HG02610 (cell line): Measurements from ENCODE around the gene PCDHGA4.
"Not testable (repeated sequence)": the region's sequence is repeated elsewhere in the genome, so short reads cannot be mapped to it uniquely, and the experiment has no call there.

Source experiments
- ATAC-seq: cut with Tn5 transposase; IDR thresholded peaks from one replicate; pipeline ENCODE4 v1.9.1; 2021; ENCODE audit warnings: mild to moderate bottlenecking, moderate library complexity; ENCODE audit not compliant: unreplicated experiment

The PCDHGA4 gene

DNA sequence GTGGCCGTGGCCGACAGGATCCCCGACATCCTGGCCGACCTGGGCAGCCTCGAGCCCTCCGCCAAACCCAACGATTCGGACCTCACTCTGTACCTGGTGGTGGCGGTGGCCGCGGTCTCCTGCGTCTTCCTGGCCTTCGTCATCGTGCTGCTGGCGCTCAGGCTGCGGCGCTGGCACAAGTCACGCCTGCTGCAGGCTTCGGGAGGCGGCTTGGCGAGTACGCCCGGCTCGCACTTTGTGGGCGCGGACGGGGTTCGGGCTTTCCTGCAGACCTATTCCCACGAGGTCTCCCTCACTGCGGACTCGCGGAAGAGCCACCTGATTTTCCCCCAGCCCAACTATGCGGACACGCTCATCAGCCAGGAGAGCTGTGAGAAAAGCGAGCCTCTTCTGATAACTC lies 8.8 kb upstream of the PCDHGA4 start:
- not testable (repeated sequence) for ATAC-seq

DNA sequence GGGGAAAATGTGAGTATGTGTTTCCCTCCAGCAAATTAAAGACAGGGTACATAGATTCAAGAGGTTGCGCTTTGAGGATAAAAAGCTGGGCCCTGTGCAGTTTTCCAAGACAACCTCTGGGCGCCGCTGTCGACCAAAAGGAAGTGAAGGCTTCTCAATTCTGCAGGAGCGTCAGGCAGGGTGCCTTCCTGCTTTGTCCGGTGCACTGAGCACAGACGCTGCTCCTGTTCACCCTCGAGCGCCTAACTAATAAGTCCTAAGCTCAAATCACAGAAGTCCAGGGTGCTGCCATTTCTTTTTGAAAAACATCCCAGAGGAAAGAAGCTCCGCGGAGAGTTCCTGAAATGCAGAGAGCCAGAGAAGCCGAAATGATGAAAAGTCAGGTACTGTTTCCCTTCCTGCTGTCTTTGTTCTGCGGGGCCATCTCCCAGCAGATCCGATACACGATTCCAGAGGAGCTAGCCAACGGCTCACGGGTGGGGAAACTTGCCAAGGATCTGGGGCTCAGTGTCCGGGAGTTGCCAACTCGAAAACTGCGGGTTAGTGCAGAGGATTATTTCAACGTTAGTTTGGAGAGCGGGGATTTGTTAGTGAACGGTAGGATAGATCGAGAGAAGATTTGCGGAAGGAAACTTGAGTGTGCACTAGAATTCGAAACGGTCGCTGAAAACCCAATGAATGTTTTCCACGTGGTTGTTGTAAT lies 4.8 kb upstream of the PCDHGA4 start, which contains the start of gene PCDHGB1:
TSS of gene PCDHGB1 (plus strand) at position 183 of the 703 bp plus-strand sequence. CDS start at position 345, 162 bp downstream.
- peak; percentile 41 for ATAC-seq

DNA sequence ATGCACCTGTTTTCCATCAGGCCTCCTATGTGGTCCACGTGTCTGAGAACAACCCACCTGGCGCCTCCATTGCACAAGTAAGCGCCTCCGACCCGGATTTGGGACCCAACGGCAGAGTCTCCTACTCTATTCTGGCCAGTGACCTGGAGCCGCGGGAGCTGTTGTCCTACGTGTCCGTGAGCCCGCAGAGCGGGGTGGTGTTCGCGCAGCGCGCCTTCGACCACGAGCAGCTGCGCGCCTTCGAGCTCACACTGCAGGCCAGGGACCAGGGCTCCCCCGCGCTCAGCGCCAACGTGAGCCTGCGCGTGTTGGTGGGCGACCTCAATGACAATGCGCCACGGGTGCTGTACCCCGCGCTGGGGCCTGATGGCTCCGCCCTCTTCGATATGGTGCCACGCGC lies 3.2 kb upstream of the PCDHGA4 start:
- ATAC-seq = no peak

DNA sequence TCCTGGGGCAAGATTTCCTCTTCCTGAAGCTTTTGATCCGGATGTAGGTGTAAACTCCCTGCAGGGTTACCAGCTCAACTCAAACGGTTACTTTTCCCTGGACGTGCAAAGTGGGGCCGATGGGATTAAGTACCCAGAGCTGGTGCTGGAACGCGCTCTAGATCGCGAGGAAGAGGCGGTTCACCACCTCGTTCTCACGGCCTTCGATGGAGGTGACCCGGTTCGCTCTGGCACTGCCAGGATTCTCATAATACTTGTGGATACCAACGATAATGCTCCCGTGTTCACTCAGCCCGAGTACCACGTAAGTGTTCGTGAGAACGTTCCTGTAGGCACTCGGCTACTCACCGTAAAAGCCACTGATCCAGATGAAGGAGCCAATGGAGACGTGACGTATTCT lies 820 bp downstream of the PCDHGA4 start:
- no peak for ATAC-seq

DNA sequence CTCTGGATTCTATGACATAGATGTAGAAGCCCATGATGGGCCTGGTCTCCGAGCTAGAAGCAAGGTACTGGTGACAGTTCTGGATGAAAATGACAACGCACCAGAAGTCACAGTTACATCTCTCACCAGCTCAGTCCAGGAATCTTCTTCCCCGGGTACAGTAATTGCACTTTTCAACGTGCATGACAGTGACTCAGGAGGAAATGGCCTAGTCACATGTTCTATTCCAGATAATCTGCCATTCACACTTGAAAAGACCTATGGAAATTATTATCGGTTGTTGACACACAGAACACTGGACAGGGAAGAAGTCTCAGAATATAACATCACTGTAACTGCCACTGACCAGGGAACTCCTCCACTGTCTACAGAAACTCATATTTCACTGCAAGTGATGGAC lies 1.3 kb downstream of the PCDHGA4 start:
- no peak for ATAC-seq

DNA sequence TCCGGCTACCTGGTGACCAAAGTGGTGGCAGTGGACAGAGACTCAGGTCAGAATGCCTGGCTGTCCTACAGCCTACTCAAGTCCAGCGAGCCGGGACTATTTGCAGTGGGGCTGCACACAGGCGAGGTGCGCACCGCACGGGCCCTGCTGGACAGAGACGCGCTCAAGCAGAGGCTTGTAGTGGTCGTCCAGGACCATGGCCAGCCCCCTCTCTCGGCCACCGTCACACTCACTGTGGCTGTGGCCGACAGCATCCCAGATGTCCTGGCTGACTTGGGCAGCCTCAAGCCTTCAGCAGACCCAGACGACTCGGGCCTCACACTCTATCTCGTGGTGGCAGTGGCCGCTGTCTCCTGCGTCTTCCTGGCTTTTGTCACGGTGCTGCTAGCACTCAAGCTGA lies 2.1 kb downstream of the PCDHGA4 start:
- ATAC-seq = no peak

DNA sequence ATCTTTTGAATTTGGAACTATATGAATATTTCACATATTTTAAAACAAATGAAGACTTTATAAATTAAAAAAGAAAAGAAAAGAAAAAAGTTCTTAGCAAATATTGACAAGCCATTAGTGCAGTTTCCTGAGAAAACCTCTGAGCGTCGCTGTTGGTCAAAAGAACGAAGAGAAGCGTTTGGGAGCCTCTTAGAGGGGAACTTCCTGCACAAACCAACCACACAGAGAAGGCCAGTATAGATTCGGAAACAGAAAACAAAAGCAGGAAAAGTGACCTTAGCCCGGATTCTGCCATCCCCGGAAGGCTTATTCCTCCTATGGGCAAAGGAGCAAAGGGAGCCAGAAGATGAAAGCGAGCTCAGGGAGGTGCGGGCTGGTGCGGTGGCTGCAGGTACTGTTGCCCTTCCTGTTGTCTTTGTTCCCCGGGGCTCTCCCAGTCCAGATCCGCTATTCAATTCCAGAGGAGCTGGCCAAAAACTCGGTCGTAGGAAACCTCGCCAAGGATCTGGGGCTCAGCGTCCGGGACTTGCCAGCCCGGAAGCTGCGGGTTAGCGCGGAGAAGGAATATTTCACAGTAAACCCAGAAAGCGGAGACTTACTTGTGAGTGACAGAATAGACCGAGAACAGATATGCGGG lies 5.1 kb downstream of the PCDHGA4 start, which contains the start of gene PCDHGB2:
TSS of gene PCDHGB2 (plus strand) at position 205 of the 637 bp plus-strand sequence. CDS start at position 347, 142 bp downstream.
- peak; percentile 79 for ATAC-seq

DNA sequence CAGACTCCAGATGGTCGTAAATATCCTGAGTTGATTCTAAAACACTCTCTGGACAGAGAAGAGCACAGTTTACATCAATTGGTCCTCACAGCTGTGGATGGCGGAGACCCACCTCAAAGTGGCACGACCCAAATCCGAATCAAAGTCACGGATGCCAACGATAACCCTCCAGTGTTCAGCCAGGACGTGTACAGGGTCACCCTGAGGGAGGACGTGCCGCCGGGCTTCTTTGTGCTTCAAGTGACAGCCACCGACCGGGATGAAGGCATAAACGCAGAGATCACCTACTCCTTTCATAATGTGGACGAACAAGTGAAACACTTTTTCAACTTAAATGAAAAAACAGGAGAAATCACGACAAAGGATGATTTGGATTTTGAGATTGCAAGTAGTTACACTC lies 5.9 kb downstream of the PCDHGA4 start:
- ATAC-seq = no peak

DNA sequence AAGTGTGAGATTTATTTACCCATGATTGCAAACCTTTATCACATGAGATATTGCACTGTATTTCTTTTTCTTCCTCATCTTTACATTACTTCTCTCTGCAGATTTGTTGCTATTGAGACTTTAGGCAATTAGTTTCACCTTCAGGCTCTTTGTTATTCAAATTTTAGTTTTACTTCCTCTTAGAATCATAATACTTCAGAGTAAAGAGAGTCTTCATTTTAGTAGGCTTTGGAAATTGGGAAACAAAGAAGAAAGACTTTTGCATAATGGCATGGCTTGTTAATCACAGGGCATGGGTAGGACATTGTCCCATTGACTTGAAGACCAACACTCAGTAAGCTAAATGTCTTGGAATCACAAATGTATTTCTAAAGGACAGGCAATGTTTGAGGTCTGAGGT lies 7.9 kb downstream of the PCDHGA4 start:
- ATAC-seq = no peak

DNA sequence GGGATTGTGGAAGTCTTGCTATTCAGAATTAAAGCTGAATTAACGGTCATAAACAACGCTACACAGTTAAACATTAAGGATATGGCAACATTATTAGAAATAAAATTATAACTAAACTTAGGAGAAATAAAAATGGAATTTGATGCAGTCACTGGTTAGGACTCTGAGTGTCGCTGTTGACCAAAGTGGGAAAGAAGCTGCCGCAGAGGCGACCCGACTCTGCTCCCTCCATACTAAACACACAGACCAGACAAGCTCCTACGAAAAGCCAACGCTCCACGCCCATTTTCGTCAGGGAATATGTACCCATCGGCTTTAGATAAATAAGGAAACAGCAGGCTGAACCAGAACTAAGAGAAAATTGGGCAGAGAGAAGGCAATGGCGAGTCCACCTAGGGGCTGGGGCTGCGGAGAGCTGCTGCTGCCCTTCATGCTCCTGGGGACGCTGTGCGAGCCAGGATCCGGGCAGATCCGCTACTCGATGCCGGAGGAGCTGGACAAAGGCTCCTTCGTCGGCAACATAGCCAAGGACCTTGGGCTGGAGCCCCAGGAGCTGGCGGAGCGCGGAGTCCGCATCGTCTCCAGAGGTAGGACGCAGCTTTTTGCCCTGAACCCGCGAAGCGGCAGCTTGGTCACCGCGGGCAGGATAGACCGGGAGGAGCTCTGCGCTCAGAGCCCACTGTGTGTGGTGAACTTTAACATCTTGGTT lies 9.3 kb downstream of the PCDHGA4 start, which contains the start of gene PCDHGA5:
TSS of gene PCDHGA5 (plus strand) at position 211 of the 709 bp plus-strand sequence. CDS start at position 380, 169 bp downstream.
- ATAC-seq = no peak

DNA sequence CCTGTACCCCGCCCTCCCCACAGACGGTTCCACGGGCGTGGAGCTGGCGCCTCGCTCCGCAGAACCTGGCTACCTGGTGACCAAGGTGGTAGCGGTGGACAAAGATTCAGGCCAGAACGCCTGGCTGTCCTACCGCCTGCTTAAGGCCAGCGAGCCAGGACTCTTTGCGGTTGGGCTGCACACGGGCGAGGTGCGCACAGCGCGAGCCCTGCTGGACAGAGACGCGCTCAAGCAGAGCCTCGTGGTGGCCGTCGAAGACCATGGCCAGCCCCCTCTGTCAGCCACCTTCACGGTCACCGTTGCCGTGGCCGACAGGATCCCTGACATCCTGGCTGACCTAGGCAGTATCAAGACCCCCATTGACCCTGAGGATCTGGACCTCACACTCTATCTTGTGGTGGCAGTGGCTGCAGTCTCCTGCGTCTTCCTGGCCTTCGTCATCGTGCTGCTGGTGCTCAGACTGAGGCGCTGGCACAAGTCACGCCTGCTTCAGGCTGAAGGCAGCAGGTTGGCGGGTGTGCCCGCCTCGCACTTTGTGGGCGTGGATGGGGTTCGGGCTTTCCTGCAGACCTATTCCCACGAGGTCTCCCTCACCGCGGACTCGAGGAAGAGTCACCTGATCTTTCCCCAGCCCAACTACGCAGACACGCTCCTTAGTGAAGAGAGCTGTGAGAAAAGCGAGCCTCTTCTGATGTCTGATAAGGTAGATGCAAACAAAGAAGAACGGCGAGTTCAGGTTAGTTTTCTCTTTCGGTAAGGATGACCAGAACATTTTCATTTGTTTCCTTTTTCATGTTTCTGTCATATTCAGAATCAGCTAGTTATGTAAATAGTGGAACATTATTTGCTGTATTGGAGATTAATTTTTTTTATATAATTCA lies 11.4 kb downstream of the PCDHGA4 start:
- no peak for ATAC-seq

DNA sequence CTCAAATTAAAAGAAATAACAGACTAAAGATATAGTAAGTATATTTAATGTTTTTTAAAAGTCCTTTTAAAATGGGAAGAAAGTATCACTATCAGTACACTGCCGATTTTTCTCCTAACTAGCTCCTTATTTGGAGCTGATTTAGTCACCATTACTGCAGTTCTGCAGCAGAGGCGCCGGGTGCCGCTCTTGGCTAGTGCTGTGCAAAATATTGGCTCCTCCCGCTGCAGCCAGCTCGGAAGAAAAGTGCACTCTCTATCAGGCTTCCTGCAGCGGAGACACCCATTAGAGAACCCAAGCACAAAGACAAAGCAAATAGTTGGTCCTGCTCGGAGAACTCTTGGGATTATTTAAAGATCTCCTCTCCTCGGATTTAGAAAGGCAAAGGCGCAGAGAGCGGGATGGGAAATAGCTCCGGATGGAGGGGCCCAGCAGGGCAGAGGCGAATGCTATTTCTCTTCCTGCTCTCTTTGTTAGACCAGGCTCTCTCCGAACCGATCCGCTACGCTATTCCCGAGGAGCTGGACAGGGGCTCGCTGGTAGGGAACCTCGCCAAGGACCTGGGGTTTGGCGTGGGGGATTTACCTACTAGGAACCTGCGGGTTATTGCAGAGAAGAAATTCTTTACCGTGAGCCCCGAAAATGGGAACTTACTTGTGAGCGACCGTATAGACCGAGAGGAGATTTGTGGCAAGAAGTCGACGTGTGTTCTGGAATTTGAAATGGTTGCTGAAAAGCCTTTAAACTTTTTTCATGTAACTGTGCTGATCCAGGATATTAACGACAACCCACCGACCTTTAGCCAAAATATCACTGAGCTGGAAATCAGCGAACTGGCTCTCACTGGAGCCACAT lies 15.4 kb downstream of the PCDHGA4 start, which contains the start of gene PCDHGB3:
TSS of gene PCDHGB3 (plus strand) at position 249 of the 855 bp plus-strand sequence. CDS start at position 402, 153 bp downstream.
- peak; percentile 65 for ATAC-seq

DNA sequence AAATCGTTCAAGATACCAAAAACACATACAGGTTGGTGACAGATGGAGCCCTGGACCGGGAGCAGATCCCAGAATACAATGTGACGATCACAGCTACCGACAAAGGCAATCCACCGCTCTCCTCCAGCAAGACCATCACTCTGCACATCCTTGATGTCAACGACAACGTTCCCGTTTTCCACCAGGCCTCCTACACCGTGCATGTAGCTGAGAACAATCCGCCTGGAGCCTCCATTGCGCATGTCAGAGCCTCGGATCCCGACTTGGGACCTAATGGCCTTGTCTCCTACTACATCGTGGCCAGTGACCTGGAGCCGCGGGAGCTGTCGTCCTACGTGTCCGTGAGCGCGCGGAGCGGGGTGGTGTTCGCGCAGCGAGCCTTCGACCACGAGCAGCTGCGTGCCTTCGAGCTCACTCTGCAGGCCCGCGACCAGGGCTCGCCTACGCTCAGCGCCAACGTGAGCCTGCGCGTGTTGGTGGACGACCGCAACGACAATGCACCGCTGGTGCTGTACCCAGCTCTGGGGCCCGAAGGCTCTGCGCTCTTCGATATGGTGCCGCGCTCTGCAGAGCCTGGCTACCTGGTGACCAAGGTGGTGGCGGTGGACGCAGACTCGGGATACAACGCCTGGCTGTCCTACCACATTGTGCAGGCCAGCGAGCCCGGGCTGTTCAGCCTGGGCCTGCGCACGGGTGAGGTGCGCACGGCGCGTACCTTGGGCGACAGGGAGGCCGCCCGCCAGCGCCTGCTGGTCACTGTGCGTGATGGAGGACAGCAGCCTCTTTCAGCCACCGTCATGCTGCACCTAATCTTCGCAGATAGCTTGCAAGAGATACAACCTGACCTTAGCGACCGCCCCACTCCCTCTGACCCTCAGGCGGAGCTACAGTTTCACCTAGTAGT lies 17.0 kb downstream of the PCDHGA4 start:
- no peak for ATAC-seq

DNA sequence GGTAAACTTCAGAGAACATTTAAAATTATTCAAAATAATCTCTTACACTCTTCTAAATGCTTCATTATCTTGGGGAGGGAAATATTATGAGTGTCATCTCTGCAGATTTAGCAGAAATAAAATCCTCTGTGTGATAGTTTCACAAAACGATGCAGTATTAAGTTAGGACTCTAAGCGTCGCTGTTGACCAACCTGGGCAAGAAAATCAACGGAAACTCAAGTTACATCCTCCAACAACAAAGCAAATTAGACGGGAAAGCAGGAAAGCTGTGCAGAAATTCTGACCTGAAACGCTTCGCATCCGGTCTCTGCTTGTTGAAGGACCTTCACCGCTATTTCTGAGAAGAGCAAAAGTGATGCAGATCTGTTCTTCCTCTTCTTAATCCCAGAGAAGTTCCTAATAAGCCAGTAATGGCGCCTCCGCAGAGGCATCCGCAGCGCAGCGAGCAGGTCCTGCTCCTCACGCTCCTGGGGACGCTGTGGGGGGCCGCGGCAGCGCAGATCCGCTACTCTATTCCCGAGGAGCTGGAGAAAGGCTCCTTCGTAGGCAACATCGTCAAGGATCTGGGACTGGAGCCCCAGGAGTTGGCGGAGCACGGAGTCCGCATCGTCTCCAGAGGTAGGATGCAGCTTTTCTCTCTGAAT lies 19.0 kb downstream of the PCDHGA4 start, which contains the start of gene PCDHGA6:
TSS of gene PCDHGA6 (plus strand) at position 219 of the 645 bp plus-strand sequence. CDS start at position 412, 193 bp downstream.
- no peak for ATAC-seq

DNA sequence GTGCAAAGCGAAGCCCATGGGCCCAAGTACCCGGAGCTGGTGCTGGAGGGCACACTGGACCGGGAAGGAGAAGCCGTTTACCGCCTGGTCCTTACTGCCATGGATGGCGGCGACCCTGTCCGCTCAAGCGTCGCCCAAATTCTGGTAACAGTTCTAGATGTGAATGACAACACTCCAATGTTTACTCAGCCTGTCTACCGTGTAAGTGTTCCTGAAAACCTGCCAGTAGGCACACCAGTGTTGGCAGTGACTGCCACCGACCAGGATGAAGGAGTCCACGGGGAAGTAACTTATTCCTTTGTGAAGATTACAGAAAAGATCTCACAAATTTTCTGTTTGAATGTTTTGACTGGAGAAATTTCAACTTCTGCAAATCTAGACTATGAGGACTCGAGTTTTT lies 19.8 kb downstream of the PCDHGA4 start:
- ATAC-seq = no peak

DNA sequence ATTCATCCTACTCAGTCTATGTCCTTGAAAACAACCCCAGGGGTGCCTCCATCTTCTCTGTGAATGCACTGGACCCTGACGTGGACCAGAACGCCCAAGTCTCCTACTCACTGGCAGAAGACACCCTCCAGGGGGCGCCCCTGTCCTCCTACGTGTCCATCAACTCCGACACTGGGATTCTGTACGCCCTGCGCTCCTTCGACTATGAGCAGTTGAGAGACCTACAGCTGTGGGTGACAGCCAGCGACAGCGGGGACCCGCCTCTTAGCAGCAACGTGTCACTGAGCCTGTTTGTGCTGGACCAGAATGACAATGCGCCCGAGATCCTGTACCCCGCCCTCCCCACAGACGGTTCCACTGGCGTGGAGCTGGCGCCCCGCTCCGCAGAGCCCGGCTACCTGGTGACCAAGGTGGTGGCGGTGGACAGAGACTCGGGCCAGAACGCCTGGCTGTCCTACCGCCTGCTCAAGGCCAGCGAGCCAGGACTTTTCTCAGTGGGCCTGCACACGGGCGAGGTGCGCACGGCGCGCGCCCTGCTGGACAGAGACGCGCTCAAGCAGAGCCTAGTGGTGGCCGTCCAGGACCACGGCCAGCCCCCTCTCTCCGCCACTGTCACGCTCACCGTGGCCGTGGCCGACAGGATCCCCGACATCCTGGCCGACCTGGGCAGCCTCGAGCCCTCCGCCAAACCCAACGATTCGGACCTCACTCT lies 20.8 kb downstream of the PCDHGA4 start:
- not testable (repeated sequence) for ATAC-seq
